ENCODE measurements around the gene MAP3K13.
A peak's percentile ranks its signal among the peaks of the same experiment; 100 is the strongest.

MAP3K13 gene

DNA sequence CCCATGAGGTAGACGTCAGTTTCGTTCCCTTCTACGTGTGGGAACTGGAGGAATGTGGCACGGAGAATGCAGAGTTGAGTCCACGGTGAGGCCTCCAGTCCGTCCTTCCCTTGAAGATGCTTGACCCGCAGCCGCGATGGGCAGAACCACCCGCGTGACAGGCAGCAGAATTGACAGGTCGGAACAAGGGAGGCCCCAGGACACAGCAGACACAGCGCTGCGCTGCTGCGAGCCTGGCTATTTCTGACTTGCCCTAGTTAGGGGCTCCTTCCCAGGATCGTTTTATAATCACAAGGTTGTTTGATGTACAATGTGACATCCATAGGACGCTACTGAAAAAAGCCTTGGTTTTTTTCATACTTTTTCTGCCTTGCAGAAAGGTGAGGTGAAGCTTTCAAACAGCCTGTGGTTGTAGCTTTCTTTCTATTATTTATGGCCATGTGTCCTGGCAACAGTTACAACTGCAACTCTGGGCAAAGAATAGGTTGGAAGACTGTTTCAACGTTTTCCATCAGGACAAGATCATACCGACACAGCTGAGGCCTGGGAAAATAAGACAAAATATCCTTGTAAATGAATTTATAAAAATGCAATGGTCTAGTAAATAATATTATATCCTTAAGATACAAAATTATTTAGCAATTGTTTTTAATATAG is 145.5 kb downstream of the MAP3K13 start:
- no peak for DNase-seq (ENCODE audit: low read depth in 2 of 2)

DNA sequence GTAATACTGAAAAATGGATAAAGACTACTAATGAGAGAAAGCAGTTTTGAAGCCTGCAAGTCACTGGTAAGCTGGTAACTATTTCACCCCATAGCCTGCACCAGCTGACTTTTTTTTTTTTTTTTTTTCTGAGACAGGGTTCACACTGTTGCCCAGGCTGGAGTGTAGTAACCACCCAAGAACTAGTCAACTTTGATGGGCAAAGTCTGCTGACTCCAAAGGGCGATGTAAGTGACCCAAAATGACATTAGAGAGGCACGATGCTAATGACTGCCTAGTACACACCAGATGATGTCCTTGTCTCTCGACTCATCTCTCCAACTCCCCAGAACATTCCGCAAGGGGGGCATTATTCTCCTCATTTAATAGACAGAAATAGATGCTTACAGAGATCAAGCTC is 148.8 kb downstream of the MAP3K13 start:
- DNase-seq (ENCODE audit: low read depth in 2 of 2), result no peak

DNA sequence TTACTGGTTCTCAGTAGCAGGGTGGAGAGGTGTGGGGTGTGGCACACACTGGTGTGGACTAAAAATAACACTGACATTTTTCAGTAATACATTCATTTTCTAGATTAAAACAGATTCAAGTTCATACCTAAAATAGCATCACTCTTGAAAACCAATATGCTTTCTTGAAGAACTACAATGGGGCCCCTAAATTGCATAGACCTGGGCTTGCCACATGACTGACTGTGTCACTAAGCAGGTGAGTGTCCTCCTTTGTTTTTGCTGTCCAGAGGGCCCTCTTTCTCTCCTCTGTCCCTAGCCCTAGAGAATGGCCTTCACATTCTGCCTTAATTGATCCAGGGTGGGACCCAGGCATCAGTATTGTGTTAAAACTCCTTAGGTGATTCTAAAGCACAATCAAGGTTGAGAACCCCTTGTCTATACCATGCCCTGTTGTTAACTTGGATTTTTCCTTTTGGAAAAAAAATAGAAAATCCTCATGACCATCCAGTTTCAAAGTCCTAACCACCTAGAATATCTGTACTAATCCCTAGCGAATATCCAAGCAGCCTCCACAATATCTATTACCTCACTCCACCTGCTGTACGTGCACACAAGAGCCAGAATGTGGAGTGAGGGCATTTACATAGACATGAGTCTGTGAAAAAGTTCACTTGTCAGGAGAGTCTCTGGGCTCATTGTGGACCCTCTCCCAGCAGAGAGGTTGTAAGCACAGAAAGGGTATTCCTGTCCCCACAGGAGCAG is 154.6 kb downstream of the MAP3K13 start:
- no peak for DNase-seq (ENCODE audit: low read depth in 2 of 2)

DNA sequence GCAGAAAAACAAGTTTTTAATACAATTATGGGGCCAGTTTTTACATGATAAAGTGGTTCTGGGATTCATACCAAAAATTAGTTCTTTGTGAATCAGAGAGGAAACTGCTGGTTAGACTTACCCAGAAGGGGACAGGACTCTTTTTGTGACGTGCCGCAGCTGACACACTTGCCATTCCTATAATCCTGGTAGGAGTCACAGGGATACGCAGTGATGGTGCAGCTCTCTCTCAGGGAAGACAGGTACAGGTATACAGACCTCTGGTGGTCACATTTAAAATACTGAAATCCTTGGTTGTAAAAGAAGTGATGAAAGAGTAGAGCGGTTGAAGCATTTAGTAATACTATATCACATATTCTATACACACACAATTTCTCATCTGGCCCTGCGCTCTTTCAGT is 156.1 kb downstream of the MAP3K13 start:
- DNase-seq (ENCODE audit: low read depth in 2 of 2), result no peak

DNA sequence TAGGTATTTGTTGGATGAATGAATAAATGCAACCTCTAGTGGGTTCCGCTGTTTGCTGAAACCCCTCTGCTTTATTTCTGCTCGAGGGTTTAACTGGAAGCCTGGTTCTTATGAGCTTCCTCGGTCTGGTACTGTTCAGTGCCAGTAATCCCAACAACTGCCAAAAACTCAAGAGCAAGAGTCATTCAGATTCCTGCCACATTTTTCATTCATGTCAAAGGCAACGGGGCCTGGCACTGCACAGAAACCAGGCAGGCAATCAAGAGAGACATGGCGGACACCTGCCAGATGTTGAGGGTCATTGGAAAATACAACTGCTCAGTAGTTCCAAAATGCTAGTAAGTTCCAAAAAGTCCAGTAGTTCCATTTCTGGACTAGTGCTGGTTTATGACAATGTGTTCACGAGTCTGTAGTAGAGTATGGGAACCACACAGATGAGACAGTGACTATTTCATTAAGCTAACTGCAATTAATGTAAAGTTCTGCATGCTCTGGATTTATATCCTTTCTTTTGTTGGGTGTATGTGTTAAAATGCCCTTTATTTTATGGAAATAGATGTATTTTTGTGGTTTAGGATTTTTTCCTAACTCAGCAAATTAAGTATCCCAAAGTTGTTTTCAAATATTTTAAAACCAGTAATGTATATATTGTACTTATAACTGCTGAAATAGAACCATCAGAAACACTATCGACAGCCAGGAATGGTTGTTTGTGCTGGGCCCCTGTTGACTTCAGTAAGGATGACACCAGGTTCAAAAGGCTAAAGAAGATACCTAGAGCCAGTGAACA is 158.6 kb downstream of the MAP3K13 start:
- no peak for DNase-seq (ENCODE audit: low read depth in 2 of 2)

DNA sequence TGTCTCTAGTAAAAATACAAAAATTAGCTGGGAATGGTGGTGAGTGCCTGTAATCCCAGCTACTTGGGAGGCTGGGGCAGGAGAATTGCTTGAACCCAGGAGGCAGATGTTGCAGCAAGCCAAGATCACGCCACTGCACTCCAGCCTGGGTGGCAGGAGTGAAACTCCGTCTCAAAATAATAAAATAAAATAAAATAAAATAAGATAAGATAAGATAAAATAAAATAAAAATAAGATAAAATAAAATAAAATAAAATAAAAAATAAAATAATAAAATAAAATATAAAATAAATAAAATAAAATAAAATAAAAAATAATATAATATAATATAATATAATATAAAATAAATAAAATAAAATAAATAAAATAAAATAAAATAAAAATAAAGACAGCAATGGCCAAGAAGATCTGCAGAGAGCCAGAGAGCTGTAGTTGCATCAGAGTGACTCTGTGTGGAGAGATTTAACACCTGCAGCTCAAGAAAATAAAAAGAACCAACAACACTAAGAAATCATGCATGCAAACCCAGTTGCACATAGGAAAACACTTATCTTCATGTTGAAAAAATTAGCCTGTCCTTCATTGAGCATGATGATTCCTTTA is 163.5 kb downstream of the MAP3K13 start:
- DNase-seq (ENCODE audit: low read depth in 2 of 2), result no peak

DNA sequence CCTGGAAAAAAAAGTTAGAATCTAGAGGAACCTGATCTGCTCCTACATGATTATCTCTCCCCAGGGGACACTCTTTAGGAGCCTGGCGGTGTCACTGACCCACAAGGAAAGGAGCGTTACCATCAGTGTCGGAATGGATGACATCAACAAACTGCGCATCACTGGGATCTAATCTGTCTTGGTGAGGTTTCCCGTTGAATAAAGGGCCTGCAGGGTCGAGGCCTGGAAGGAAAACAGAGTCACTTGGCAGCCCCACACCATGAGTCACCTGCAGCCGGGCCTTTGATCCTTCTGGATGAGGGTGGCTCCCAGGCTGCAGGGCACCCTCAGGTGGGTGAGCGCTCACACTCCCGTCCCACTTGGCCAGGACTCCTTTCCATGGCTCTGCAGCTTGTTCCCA is 164.4 kb downstream of the MAP3K13 start:
- no peak for DNase-seq (ENCODE audit: low read depth in 2 of 2)

DNA sequence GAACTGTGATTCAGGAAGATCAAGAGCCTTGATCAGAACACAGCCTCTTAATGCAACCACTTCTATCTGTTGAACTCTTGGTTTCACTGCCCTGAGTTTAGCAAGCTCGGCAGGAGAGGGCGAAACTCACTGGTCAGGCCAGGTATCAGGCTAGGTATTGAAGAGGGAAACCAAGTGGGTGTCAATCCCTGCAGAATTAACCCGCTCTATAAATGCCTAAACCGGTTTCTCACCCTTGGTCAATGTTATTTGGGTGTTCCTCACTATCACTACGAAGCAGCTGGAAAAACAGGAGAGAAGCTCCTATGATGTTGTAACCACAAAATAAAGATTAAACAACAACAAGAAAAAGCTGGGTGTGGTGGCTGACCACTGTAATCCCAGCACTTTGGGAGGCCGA is 165.6 kb downstream of the MAP3K13 start:
- no peak for DNase-seq (ENCODE audit: low read depth in 2 of 2)

DNA sequence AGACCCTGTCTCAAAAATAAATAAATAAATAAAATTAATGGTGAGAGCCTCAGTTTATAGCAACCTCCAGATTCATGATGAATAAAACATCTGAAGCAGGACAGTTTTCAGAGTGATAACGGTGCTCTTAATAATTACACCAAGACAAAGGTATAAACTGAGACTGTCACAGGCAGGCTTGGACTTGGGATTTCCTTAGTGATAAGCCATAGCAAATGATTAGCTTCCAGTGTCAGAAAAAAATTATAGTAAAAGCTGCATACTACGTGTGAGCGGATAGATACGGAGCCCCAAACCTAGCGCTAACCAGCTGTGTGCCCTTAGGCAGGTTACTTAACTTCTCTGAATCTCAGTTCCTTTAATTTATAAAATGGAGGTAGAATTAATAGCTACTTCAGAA is 167.9 kb downstream of the MAP3K13 start:
- no peak for DNase-seq (ENCODE audit: low read depth in 2 of 2)

DNA sequence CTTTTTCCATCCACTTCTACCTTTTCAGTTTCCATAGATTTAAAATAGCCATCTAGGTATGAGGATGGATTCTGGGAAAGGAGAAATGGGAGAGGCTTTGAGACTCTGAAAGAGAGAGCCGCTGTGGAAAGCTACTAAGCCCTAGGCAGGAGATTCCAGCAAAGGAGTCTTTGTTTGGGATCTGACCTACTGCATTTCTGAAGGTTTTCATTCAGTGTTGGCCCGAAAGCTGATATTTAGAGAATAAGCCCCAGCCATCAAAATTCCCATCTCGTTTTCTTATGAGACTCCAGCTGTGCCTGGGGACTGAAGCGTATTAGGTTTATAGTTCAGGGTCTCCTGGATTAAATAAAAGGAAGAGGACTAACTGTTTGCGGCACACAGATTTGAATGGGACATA is 170.0 kb downstream of the MAP3K13 start:
- DNase-seq (ENCODE audit: low read depth in 2 of 2), result no peak

DNA sequence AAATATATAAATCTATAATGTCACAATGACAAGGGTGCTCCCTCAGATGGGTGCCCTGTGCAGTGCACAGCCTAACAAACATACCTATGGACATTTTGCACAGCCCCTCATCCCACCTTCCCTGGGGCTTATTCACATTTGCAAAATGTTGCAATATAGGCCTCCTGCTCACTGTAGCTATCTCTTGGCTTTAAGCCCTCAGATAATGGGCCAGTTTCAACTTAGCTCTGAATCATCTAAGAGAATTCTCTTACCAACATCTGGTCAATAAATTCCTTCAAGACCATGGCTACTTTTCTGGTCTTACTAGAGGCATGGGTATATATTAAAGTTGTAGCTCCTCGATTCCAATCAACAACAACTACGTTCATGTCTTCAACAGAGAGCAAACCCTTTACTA is 171.6 kb downstream of the MAP3K13 start:
- DNase-seq (ENCODE audit: low read depth in 2 of 2), result no peak

DNA sequence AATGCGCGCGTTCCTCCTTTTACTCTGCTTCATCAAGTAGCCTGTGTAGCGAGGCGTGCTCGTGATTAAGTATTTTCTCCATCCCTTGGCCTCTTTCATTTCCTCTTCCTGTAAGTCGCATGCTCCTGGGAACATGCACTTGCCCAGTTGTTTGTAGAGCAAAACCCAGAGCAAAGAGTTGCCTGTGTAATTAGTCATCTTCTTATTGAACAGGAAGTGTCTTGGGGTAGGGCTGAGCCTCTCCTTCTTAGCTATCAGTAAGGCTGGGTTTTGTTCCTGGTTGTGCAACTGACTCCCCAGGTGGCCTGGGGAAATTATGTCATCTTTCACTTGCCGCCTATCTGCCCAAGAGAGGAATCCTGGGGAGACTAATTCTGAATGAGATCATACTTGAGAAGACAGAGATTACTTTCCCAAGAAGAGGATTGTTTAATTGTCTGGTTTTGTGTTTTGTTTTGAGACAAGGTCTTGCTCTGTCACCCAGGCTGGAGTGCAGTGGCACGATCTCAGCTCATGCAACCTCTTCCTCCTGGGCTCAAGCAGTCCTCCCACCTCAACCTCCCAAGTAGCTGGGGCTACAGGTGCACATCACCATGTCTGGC is 174.5 kb downstream of the MAP3K13 start:
- peak in 1 of 2 donors; percentile 44 for DNase-seq (ENCODE audit: low read depth in 2 of 2)

All from stimulated activated CD4-positive, alpha-beta T cell treated with anti-CD3 and anti-CD28 coated beads, Interleukin-4, amount 100 ng/mL, for 48 hours (primary cell).